HPDE6-E6E7 (cell line): Measurements from ENCODE around the gene GSTM1.
"Not testable (repeated sequence)": the region's sequence is repeated elsewhere in the genome, so short reads cannot be mapped to it uniquely, and the experiment has no call there.

Experiments
- DNase-seq: peaks from one replicate; pipeline ENCODE4 v3.0.0; 2011; ENCODE audit warnings: missing footprints; ENCODE audit errors: extremely low spot score

GSTM1 gene

DNA sequence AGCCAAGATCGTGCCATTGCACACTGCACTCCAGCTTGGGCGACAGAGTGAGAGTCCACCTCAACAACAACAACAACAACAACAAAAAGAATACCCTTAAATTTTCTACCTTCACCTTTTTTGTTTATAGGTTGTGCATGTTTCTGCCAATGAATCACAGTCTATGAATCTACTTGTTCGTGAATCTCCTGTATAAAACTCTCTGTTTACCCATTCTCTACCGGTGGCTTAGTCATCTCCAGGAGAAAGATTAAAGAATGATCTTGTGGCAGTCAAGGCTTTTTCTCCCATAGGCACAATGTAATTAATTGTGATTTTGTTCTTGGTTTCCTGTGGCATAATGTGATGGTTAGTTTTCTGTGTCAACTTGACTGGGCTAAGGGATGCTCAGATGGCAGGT, 10.2 kb downstream of the GSTM1 start:
- not testable (repeated sequence) for DNase-seq

DNA sequence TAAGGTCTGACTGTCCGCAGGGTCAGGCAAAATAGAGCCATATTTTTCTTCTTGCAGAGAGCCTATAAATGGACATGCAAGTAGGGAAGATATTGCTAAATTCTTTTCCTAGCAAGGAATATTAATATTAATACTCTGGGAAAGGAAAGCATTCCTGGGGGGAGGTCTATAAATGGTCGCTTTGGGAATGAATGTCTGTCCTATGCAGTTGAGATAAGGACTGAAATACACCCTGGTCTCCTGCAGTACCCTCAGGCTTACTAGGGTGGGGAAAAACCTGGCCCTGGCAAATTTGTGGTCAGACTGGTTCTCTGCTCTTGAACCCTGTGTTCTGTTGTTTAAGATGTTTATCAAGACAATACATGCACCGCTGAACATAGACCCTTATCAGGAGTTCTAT, 15.3 kb downstream of the GSTM1 start:
- not testable (repeated sequence) for DNase-seq

DNA sequence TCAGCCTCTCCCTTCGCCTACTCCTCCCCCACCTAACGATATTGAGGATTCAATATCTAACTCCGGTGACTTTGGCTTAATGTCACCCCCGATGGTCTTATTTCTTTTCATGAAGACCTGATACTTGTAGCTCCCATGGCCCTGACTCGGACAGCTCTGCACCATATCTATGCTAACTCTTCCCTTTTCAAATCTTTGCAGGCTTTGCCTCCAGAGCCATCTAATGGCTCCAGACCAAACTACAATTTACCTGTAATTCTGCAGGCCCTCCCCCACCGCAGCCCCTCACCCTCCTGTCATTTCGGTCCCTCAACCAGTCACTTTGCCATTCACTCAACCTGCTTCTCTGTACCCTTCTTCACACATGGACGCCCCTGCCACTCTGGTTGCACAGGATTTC, 16.6 kb downstream of the GSTM1 start:
- DNase-seq: no peak

DNA sequence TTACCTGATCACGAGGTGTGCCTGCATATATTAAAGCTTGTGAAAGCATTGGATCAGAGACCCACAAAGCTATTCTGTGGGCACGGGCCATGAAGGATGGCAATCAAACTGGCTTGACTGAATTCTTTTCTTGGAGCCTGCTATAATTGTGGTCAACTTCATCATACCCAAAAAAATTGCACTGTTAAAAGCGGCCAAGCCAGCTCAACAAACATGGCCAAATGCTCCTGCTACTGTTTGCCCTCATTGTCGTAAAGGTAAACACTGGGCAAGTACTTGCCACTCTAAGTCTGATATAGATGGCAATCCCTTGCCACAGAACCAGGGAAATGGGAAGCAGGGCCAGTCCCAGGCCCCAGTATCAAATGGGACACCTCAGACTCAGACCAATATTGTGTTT, 17.8 kb downstream of the GSTM1 start:
- no peak for DNase-seq

DNA sequence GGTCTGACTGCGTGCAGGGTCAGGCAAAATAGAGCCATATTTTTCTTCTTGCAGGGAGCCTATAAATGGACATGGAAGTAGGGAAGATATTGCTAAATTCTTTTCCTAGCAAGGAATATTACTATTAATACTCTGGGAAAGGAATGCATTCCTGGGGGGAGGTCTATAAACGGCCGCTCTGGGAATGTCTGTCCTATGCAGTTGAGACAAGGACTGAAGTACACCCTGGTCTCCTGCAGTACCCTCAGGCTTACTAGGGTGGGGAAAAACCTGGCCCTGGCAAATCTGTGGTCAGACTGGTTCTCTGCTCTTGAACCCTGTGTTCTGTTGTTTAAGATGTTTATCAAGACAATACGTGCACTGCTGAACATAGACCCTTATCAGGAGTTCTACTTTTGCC, 21.3 kb downstream of the GSTM1 start:
- not testable (repeated sequence) for DNase-seq

DNA sequence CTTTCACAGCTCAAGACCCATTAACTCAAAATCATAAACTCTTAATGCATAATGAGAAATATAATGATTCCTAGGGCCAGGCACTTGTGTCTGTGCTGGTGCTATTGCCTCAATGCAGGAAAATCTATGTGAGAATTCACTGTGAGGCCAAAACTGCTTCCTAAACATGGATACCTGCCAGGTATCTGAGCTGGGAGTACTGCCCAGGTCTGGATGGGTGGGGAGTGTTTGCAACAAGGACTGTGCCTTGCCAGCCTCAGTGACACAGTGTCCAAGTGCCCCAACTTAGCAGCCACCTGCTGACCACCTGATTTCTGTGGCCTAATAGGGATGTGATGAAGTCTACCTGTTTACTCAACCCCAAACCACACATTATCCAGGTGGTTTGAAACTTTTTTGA, 22.2 kb downstream of the GSTM1 start:
- not testable (repeated sequence) for DNase-seq

DNA sequence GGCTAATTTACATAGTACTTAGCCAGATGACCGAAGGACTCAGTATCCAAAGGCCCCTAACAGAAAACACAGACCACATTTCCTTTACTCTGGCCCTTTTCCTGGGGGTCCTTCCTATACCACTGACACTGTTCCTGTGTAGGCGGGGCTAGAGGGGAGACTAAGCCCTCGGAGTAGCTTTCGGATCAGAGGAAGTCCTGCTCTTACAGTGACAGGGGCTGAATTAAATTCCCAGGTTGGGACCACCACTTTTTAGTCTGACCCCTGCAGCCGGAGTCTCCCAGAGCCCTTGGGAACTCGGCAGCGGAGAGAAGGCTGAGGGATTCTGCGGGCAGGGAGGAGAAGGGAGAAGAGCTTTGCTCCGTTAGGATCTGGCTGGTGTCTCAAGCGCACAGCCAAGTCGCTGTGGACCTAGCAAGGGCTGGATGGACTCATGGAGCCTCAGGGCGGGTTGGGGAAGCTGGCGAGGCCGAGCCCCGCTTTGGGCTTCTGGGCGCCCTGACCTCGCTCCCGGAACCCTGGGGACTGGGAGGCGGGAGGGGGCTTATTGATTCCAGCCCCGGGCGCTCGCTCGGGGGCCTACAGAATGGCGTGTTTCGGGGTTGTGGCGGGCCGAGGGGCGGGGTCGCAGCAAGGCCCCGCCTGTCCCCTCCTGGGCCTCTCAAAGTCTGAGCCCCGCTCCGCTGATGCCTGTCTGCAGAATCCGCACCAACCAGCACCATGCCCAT, 24.1 kb downstream of the GSTM1 start, which contains the start of gene GSTM5:
Gene GSTM5 (plus strand): TSS at position 659 of the 728 bp plus-strand sequence. CDS start 62 bp downstream, at position 721.
- DNase-seq: not testable (repeated sequence)

DNA sequence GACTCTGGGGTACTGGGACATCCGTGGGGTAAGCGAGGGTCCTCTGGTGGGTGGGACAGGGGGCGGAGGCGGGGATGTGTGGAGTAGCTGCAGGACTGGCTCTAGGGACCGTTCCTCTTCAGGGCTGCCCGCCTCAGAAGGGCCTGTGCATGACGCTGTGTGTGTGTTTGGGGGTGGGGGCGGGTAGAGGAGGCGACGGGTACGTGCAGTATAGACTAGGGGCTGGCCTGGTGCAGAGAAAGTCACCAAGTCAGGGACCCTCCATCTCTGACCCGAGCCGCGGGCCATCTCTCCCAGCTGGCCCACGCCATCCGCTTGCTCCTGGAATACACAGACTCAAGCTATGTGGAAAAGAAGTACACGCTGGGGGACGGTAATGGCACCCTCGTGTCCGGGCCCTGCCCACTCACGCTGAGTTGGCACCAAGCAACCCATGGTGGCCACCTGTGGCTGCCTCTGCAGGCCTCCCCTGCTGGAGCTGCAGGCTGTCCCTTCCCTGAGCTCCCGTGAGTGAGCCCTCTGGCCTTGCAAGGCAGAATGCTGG, 24.8 kb downstream of the GSTM1 start:
- DNase-seq: no peak

DNA sequence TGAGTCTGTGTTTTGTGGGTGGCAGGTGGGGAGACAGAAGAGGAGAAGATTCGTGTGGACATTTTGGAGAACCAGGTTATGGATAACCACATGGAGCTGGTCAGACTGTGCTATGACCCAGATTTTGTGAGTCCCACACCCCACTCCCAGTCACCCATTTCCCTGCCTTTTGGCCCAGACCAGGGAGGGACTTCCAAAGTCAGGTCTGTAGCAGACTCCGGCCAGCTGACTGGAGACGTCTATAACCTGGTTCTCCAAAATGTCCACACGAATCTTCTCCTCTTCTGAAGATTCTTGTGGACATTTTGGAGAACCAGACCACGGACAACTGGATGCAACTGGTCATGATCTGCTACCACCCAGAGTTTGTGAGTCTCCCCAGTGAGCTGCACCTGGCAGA, 26.0 kb downstream of the GSTM1 start:
- DNase-seq: no peak

DNA sequence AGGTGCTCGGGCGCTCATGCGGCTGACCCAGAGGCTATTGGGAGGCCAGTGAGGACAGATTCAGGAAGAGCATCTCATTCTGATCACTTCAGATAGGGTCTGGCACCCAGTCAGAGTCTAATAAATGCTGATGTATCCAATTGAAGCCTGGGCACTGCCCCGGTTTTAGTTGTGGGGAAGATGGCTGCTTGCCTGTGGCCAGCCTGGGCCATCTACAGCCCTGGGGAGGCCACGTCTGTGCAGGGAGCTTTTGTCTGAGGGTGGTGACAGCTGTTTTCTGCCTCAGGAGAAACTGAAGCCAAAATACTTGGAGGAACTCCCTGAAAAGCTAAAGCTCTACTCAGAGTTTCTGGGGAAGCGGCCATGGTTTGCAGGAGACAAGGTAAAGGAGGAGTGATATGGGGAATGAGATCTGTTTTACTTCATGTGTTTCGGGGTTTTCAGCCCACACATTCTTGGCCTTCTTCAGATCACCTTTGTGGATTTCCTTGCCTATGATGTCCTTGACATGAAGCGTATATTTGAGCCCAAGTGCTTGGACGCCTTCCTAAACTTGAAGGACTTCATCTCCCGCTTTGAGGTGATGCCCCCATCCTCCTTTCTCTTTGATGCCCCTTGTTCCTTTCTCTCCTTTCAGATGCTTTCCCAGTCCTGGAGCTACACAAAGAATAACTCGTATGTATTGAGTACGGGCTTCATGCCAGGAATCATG, 27.2 kb downstream of the GSTM1 start:
- no peak for DNase-seq

DNA sequence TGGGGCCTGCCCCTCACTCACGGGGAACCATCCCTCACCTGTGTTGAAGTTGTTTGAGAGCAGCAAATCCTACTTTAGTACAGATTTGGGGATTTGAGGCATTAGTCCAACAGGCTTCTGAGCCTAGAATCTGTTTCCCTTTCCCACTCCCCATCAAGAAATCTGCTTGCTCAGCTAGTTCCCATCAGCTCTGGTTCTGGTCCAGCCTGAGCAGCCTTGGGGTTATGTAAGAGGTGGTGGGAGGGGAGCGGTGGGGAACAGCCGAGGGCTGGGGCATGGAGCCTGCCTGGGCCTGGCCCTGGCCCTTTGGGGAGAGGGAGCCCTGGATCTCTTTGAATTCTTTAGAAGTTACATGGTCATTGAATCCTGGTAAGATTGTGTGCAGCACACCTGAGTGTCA, 28.5 kb downstream of the GSTM1 start:
- no peak for DNase-seq

DNA sequence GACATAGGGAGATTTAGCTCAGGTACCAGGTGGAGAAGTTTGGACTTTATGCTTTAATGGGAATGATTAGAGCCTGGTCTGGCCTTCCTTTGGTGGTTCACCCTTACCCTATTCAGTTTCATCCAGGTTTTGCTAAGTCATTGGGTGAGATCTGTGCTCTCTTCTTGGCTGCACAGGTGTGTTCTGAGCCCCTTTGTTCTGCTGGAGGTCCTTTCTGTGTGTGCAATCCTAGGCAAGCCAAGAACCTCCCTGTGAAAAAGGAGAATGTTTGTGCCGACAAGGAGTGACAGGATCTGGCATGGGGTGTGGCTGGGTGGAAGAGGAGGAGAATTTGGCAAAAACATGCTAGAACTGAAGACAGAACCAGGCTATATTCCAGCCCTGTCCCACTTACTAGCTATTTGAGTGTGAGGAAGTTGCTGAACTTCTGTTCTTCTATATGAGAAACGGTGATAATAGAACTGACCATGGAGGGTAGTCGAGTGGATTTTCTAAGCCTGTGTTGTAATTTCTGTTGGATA, 29.0 kb downstream of the GSTM1 start:
- no peak for DNase-seq

DNA sequence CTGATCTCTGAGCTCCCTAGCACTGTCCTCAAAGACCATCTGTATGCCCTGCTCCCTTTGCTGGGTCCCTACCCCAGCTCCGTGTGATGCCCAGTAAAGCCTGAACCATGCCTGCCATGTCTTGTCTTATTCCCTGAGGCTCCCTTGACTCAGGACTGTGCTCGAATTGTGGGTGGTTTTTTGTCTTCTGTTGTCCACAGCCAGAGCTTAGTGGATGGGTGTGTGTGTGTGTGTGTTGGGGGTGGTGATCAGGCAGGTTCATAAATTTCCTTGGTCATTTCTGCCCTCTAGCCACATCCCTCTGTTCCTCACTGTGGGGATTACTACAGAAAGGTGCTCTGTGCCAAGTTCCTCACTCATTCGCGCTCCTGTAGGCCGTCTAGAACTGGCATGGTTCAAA, 30.1 kb downstream of the GSTM1 start:
- no peak for DNase-seq

DNA sequence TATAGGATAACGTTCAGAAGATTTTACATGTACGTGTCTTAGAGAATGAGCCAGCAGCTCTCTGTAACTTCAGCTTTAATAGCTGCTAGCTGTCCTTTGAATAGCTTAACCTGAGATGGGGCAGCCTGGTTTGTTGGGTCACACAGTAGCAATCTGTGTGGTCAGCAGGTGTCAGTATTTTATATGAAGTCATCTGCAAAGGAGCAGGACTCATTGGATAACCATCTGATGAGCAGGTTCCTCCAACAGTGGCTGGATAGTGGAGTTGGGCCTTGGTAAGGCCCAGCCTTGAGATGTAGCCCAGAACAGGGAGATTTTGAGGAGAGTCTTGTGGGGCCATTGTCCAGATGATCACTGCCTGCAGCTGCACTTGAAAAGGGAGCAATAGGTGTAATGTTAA, 30.9 kb downstream of the GSTM1 start:
- DNase-seq: peak; percentile 13

DNA sequence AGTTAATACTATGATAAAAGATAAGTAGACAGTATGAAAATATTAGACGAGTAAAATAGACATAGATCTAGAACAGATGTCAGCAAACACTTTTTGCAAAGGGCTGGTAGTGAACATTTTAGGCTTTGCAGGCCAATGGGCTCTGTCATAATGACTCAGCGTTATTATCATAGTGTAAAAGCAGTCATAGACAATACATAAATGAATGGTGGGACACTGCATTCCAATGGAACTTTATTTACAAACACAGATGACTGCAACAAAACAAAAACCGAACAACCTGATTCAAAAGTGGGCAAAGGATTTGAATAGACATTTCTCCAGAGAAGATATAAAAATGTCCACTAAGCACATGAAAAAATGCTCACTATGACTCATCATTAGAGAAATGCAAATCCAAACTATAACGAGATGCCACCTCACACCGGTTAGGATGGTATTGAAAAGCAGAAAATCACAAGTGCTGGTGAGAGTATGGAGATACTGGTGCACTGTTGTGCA, 31.8 kb downstream of the GSTM1 start:
- DNase-seq: no peak

DNA sequence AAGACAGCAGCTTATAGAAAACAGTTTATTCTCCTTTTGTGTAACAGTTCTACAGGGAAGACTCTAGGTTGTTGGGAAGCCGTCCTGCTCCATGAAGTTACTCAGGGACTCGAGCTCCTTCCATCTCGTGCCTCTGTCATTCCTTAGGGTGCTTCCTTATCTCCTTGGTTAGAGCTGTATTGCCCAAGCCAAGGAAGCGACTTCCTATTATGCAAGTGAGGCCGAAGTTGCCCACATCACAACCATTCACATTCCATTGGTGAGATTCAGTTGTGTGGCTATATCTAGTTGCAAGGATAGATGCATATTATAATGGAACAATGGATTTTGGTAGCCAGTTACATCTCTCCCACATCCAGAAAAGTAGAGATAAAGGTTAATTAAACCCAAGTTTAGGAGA, 33.4 kb downstream of the GSTM1 start:
- DNase-seq: no peak

DNA sequence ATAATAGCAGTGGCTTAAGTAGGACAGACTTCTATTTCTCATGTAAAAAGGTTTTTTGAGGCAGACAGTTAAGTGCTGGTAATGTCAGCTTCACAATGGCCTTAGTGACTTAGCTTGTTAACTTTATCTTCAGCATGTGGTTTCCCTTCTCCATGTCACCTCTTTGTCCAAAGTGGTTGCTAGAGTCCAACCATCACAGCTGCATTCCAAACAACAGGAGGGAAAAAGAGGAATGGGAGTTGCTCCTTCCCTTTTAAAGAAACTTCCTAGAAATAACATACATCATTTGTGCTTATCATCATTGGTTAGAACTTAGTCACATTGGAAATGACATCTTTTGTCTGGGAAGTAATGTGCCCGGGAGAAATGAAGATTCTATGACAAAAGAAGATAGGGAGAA, 34.4 kb downstream of the GSTM1 start:
- DNase-seq: no peak

DNA sequence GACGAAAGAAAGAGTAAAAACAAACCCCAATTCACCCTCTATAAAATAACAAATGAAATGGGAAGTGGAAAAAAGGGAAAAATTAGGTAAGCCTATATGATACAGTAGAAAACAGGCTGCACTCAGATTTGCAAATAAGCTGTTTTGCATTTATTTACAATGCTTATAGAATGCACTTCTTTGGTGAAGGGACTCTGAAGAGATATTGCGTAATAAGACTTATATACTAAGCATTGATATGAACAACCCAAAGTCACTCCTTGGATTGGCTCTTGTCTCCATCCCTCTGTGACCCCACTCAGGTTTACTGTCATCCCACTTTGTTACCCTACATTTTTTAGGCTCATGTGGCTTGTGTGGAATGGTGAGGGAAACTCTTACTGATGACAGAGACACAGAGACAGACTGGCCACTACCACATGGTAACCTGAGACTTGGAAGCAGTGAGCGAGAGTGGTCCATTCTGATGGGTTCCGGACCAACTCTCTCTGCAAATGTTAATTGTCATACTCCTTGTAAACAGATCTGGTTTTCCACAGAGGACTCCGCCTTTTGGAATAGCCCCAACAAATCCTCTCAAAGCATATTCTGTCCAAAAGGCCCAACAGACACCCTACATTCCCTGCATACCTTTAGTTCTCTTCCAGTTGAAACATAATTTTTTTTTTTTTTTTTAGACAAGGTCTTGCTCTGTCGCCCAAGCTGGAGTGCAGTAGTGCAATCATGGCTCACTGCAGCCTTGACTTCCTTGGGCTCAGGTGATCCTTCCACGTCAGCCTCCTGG, 35.5 kb downstream of the GSTM1 start:
- DNase-seq: no peak

DNA sequence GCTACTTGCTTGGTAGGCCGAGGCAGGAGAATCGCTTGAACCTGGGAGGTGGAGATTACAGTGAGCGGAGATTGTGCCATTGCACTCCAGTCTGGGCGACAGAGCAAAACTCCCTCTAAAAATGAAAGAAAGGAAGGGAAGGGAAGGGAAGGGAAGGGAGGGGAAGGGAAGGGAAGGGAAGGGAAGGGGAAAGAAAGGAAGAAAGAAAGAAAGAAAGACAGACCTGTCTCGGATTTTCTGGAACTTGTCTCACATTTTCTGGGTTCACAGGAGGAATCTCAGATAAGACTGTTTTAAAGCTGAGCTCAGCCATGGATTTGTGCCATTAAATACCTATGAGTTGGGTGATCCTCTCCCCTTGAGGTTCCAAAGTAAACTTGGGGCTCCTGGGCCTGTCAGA, 37.3 kb downstream of the GSTM1 start:
- DNase-seq: no peak

DNA sequence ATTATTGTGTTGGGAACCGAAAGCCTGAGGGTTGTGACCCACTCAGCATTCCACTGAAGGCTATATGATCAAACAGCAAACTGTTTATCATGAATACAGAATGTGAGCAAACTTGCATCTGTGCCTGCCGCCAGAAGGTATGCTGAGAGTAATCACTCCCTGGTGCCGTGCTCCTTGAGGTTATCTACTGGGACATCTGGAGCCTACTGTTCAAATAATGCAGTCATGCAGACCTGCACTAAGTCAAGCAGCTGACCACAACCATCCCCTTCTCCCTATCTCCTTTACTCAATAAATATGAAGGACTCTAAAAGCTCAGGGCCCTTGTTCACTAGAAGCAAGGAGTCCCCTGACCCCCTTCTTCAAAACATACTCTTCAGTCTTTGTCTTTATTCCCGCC, 37.9 kb downstream of the GSTM1 start:
- DNase-seq: no peak

DNA sequence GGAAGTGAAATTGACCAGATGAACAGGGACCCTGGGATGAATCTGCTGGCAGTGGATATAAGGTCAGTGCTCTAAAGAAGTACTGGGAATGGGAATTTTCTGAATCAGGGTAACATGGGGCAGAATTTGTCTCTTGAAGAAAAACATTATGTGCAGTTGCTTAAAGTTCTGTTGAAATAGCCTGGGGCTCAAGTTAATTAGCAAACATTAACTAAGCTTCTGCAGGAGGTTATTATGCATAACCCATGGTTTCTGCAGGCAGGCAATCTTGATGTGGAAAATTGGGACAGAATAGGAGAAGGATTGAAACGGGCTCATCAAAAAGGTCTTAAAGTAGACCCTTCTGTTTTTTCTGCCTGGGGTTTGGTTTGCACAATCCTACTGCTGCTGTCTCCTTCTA, 38.4 kb downstream of the GSTM1 start:
- DNase-seq: no peak
